ENCODE measurements around the gene SMG6.
A peak's percentile ranks its signal among the peaks of the same experiment; 100 is the strongest.

Gene SMG6

DNA sequence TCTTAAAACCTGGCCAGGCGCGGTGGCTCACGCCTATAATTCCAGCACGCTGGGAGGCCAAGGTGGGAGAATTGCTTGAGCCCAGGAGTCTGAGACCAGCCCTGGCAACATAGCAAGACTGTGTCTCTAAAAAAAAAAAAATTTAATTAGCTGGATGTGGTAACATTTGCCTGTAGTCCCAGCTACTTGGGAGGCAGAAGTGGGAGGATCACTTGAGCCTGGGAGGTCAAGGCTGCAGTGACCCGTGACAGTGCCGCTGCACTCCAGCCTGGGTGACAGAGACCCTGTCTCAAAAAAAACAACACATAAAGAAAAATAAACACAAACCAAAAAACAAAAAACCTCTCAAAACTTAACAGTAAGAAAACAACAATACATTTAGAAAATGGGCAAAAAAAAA, 106.3 kb downstream of the SMG6 start:
- no peak for DNase-seq

DNA sequence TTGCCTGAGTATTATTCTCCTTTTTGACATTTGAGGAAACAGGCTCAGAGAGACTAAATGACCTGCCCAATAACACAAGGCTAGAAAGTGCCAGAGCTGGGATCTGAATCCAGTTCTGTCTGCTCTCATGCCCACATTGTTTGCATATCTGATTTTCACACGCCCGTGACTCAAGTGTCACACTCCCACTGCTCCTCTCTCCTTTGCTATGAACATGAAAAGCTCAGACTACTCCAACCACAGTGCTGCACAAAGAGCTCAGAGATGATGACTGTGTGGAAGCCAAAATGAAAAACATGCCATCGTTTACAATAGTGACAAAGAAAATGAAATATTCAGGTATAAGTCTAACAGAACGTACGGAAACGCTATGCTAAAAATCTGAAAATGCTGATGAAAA, 107.9 kb downstream of the SMG6 start:
- no peak for DNase-seq

DNA sequence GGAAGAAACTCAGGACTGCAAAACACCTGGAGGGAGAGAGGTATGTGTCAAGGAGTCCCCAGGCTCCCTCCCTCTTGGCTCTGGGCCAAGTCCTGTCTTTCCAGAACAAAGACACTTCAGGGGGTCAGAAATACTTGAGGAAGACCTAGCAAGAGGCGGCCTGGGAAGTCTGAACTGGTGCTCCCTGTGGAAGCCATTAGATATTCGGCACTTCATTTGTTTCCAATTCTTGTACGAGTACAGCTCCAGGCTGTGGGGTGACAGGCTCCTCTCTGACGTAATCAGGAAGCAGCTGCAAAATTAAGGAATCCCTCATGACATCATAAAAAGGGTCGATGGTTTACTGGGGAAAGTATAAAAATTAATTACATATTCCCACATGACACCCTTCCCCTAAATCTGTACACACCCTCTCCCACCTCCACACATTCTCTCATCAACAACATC, 108.7 kb downstream of the SMG6 start:
- DNase-seq: no peak

DNA sequence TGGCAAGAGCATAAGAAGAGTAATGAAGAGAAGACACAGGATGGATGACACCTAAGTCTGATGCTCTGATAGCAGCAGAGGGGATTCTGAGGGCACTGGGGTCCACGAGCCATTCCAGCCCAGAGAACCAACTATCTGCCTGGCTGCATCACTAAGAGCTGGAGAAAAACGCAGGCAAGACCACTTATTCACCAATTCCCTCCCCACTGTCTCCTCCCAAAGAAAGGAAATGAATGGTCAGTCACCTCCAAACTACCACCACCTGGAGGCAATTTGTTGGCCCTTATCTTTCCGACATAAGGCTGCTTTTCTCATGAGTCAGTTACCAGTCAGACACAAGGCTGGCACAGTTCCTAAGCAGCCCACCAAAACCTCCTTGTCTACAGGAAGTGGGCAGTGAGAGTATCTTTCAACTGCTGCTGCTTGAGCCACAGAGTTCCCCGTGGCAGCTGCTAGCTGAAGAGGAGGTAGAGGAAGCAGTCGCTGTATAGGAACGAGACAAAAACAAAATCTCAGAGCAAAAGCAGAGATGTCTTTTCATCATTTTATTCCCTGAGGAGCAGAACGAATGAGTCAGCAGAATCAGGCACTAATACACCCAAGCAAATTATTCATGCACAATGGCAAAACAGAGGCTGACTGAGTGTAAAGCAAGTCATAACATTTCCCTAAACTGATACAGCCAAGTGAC, 111.1 kb downstream of the SMG6 start:
- DNase-seq: no peak

DNA sequence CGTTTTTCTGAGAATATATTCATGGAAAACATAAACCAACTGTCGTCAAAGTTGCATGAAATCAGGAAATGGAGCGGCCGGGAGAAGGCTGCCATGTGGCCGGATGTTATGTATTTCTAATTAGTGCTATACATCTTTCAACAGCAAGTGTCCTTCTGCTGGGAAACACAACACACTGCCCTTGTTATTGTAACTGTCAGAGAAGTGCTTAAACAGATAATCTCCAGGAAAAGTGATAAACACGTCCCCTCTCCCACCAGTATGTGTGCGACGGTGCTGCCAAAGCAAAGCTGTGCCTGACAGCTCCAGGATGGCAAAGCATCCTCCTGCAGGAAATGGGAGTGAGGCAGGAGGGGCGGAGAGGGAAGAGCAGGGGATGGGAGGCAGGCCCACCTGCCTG, 111.8 kb downstream of the SMG6 start:
- DNase-seq: no peak

DNA sequence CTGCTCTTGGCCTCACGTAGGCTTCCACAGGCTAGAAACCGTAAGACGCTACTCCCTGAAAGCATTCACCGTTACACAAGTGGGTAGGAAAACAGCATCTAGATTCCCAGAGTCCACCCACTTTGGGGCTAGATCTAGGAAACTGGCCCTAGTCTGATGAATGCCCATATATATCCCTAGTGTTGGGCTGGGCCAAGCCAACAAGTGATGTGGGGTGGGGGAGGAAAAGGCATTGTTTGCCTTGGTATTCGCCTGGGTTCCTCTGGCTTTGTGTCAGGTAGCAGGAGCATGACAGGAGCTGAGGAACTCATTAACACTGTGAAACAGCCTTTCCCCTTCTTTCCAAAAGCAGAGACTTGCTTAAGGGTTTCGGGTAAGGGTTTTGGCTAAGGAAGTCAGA, 112.4 kb downstream of the SMG6 start:
- DNase-seq: no peak

DNA sequence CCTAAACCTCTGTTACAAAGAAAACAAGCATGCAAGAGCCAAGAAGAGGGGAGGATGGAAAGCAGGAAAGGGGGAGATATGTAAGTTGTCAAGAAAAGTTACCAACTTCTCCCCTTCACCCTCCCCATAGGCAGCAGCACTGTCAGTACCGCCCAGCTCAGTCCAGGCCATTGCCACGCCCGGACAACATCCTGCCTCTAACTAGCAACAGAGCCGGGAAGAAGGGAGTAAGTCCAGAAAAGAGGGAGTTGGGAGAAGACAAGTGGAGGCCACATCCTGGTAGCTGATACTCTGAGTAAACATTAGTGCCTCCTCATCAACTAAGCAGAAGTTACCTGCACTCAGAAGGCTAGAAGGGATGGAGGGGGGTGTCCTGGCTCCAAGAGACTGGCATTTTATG, 113.6 kb downstream of the SMG6 start:
- no peak for DNase-seq

DNA sequence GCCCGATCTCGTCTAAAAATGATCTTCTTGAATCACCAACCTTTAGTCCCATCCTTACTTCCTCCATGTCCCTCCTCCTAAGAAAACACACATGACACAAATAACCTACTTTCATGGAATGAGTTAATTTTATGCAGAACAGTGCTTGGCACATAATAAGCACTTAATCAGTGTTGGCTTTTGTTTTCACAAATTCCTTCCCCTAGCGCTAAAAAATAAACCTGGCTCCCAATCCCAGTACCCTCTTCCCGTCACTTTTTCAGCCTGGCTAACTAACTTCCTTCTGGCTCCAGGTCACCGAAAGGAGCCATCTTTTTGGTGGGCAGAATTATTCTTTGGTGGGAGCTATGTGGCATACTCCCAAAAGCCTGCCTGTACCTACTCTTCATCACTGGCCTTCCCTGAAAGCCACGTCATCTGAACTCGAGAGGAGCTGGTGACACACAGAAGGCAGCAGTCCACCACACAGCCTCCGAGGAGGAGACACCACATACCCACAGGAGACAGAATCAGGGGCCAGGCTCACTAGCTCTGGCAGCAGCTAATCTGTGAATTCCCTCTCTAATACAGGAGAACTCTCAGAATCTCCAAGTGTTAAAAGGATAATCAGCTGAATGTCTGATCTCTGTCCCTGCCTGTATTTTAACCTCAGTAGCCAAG, 114.5 kb downstream of the SMG6 start:
- no peak for DNase-seq

DNA sequence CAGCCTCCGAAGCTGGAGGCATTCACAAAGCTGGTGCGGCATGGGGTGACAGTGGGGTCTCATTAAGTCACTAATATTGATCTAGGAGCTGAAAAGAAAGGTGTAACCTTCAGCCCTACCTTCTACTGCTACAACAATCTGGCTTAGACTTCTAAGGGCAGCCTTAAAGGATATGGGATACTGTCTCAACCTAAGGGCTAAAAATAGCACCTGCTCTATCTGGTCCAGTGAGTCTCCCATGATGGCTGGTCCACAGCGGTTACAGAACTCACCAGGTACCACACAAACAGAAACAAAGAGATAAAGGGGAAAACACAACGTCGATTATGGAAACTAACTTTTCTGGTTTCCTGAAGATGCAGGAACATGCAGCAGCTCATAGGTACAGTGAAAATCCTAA, 115.8 kb downstream of the SMG6 start:
- no peak for DNase-seq

DNA sequence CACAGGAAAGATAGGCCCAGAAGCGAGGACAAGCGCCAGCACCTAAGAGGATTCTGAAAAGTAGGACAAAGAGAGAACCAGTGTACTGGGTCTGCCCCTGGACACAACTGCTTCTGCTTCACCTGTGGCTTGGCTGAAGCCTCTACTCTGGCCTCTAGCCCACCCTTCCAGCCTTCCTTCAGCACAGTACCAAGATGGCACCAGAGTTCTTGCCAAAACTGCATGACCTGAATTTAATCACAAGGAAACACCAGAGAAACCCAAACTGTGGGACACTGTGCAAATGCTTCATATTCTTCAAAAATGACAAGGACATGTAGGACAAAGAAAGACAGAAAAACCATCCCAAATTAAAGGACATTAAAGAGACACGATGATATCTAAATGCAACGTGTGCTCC, 116.6 kb downstream of the SMG6 start:
- no peak for DNase-seq

DNA sequence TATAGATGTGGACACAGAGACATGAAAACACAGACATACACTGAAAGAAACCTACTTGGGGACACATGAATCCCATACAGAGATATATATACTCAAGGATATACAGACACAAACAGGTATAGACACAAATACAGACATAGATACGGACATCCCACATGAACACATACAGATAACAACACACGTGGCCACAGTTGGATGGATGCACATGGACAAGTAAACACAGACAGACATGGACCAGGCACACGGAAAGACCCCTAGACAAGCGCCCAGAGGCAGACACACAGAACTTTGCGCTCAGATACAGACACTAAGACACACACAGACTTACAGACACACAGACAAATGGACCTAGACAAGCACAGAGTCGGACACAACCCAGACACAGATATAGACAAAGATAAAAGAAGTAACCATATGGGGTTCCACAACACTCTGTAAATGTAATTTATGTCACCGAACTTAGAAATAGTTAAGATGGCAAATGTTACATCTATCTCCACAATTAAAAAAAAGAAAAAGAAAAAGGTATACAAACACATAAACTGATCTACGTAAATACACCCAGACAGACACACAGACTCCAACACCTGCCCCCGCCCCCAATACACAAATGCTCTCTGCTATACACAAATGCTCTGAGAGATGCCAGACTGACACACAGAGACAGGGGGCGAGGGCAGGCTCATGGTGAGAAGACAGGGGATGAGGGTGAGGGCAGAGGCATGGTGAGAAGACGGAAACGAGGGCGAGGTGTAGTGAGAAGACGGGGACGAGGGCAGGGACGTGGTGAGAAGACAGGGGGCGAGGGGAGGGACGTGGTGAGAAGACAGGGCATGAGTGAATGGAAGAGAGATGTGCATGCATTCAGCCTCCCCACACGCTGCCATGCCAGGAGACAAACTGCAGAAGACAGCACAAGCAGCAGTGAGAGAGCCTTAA, 118.3 kb downstream of the SMG6 start:
- no peak for DNase-seq

DNA sequence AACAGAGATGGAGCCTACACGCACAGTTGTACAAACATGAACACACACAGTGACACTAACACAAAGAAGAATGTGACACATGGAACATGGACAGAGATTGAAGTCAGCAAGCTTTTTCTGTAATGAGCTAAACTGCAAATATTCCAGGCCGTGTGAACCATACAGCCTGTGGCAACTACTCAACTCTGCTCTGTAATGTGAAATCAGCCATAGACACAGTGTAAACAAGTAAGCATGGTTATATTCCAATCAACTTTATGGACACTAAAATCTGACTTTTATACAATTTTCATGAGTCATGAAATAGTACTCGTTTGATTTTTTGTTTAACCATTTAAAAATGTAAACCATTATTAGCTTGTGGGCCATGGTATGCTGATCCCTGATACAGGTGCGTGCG, 120.2 kb downstream of the SMG6 start:
- no peak for DNase-seq

DNA sequence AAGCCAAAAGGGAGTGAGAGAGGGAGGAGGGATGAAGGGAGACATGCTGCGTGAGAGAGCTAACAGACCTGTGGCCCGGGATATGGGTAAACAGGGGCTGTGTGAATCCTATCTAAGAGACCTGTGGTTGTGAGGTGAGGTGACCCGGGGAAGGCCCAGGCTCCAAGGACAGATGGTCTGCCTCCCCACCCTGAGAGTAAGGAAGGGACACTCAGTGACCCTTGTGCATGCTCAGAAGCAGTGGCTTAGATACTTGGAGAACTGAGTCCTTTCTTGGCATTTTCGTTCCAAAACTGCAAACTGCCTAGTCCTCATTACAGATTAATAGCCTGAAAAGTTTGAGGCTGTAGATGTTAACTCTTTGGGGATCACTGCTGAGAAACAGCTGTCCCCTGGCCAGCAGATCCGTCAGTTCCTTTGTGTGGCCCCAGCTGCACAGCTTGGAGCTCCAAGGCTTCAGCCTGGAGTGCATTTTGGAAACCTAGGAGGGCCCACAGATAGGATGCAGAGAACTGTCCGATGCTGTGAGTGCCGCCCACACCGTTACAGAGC, 121.6 kb downstream of the SMG6 start:
- no peak for DNase-seq

DNA sequence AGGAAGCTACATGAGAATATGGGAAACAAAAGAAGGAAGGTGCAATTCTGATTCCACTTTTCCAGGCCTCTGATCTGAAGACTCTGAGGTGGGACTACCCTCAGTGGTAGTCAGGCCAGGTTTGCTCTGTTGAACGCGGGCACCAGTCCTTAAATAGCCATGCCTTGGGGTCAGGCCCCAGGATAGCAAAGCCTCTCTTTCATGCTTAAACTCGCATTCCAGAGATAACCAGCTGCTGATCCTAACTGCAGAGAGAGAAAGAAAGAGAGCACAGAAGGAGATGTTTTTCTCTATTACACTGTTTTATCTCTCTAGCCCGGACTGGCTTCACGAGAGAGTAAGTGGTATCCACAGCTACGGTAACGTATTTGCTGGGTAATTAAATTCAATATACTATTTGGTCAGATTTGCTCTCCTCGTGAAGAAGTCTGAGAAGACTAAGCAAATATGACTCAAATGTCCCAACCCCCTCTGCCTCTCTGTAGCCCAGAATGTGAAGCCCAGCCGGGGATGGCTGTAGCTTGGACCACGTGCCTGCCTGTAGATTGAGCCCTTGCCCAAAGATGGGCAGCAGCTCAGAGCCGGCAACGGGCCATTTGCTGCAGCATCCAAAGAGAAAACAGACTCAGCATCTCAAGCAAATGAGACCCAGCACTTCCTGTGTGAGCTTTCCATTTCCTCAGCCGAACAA, 122.2 kb downstream of the SMG6 start:
- no peak for DNase-seq

DNA sequence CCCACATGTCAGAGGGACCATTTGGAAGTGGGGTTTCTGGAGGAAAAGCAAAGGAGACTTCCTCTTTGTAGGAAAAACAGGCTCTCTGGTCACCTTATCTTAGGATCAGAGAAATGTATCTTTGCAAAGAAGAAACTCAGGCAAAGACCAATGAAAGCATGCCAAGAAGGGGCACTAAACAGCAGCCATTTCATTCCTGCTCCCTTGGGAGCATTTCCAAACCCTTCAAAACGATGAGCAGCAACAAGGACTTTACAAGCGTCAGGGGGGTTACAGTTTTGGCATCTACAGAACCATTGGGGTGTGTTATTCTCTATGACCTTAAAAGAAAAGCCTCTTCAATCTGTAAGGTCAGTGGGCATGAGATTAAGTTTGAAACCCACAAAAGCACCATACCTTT, 122.8 kb downstream of the SMG6 start:
- no peak for DNase-seq

DNA sequence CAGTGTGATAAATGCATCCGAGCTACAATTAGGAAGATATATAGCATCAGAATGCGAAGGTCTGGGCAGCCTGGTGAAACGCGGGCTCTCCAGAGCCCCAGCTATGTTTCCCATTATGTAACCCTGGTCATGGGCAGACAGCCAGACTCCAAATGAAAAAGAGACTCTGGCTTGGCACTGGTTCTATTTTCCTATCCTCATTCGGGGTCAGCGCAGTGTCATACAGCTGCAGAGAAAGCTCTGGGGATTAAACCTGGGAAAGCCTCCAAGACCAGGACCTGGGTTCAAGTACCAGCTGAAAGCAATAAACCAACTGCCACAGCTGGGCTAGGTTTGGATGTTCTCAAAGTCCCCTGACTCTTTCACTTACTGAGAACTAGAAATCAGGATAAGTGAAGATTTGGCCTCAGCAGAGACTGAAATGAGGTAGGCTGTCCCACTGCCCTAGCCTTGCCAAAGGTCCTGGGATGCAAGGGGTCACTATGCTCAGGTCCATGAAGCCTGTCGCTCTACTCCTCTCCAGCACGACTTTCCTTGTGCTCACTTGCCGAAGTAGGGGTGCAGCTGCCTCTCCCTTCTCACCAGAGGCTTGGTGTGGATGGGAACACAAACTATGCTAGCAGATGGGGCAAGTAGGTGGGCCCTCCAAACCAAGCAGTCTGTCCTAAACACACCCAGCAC, 123.8 kb downstream of the SMG6 start:
- DNase-seq: peak; percentile 90

DNA sequence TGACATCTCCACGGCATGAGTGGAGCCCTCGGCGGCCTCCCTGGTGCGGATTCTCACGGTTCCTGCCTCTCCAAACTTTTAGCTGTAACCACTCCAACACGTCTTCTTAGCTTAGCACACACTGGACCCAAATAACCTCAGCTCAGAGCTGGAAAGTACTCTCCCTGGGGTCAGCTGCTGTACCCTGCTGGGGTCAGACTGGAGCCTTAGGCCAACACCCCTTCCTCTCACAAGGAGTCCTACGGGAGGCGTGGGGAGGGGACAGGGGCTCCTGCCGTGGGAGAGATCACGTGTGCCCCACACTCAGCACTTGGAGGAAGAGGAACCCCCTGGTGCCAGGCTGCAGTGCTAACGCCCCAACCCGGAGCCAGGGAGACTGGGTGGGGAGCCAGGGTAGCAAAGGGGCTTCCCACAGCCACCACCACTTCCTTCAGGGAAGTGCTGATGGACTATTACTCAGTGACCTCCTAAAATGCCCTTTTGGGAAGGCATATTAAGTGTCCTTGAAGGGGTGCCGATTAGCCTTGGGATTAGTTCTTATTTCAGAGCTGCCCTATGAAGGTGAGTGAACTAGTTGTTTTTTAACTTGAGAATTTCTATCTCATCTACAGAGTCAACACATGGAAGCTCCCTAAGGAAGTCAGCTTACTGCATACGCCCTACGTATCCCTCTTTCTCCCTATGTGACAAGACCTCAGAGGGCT, 124.6 kb downstream of the SMG6 start:
- DNase-seq: no peak

DNA sequence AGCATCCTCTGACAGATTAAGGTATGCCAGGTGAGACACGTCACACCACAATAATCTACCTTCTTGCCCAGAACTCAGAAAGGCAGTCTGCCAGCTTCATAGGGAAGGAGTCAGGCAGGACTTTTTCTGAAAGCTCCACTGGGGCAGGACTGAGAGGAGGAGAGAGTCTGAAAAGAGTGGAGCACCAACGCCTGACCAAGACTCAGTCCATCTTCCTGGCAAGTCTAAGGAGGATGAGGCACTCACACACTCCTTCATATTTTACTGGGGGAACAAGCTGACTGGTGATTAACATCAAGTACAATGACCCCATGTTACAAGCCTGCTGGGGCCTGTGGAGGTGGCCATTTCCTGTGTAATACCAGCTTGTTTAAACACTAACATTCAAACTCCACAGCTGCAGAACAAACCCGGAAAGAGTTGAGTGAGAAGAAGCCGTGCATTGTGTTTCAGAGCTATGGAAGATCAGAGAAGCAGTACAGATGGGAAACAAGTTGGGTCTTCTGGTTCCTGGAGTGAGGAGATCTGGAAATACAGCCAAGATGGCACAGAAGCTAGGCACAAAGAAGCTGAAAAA, 126.3 kb downstream of the SMG6 start:
- no peak for DNase-seq

DNA sequence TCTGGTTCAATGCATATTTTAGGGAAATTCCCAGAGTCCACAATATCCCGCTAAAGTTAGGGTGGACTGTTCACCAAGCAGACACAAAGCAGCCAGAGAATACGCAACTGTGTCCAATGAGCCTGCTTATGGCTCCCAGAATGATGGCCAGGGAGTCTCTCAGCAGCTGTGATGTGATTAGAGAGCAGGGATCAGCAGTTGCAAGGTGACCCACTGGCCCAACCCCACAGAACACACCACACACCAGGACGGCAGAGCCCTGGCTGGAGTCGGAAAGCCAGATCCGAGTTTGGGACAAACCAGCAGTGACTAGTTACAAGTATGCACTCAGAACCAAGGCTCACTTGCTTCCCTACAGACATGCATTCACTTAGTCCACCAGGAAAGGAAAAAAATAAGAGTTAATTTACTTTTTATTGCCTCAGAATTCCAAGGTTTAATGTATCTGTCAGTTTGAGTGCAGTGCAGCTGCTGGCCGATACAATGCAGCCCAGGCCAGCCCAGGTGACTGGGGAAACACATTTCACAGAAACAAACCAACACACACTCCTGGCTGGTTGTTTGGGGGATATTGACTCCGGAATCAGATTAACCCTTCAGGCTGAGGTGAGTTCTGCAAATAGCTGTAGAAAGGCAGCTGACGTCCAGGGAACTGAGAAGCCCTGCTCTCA, 127.0 kb downstream of the SMG6 start:
- DNase-seq: no peak

DNA sequence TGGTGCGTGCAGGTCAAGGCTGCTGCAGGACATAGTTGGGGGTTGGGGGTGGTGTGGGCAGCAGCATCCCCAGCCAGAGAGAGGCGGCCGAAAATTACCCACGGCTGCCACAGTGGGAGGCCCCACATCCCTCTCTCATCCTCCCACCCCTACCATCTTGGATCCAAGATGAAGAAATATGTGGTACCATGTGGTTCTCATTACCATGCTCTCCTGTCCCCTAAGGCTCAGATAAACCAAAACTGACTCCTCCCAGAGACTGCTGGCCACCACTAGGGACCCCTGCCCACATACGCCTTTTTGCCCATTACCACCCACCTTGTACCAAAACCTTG, 128.3 kb downstream of the SMG6 start:
- no peak for DNase-seq
